Breast epithelium (tissue), 4 donors: Measurements from ENCODE around the gene GHRL. TPM values are rescaled to one million over a fixed set of nuclear protein-coding genes. Genes with fewer than 3 reads are reported as not detected.

ENCODE experiments used
- DNase-seq, 2 donors: peaks; one replicate each; pipeline ENCODE4 v3.0.0-alpha.2; 2019; ENCODE audit warnings: low spot score in 2 of 2
- H3K27ac ChIP-seq, 2 donors: fragments of 200-600 bp; sonication (generic) in 1 of 2; one replicate each; pipeline ENCODE4 v1.5.1; 2016 to 2019; ENCODE audit warnings: mild to moderate bottlenecking in 1 of 2
- H3K27me3 ChIP-seq, 2 donors: fragments of 200-600 bp; sonication (generic) in 1 of 2; one replicate each; pipeline versions ENCODE4 v1.5.1 to v1.6.0; 2017 to 2019; ENCODE audit warnings: control low read depth in 1 of 2, mild to moderate bottlenecking in 1 of 2
- H3K36me3 ChIP-seq: fragments of 200-600 bp; one replicate; pipeline ENCODE4 v1.5.1; 2019
- H3K4me1 ChIP-seq, 2 donors: fragments of 200-600 bp; sonication (generic); one replicate each; pipeline ENCODE4 v1.5.1; 2016 to 2019; ENCODE audit warnings: control low read depth in 1 of 2
- H3K4me3 ChIP-seq, 3 donors: fragments of 200-600 bp; sonication (generic); 1 replicate in 2 of 3; 2 replicates in 1 of 3; pipeline ENCODE4 v1.5.1; 2016 to 2019; ENCODE audit warnings: mild to moderate bottlenecking in 3 of 3, moderate library complexity in 2 of 3
- H3K9me3 ChIP-seq, 2 donors: fragments of 200-600 bp; sonication (generic) in 1 of 2; one replicate each; pipeline ENCODE4 v1.5.1; 2016 to 2019; ENCODE audit warnings: control low read depth in 1 of 2
- CTCF ChIP-seq, 3 donors: fragments of 450-650 bp; IDR thresholded peaks; one replicate each; pipeline ENCODE4 v1.5.1; 2016 to 2017; ENCODE audit warnings: antibody characterized with exemption in 3 of 3, mild to moderate bottlenecking in 3 of 3, moderate library complexity in 3 of 3
- POLR2A ChIP-seq: fragments of 450-650 bp; IDR thresholded peaks from one replicate; pipeline ENCODE4 v1.6.1; 2016; ENCODE audit warnings: antibody characterized with exemption, mild to moderate bottlenecking, moderate library complexity
- POLR2AphosphoS5 ChIP-seq, 3 donors: sonication (generic); formaldehyde crosslinking; IDR thresholded peaks; one replicate each; pipeline ENCODE4 v1.6.1; 2017; ENCODE audit warnings: antibody characterized with exemption in 3 of 3
- intact Hi-C: fragments of 100-400 bp; cut with DNase I; formaldehyde crosslinking; loops from one replicate; pipeline ENCODE4 v1.15.1; 2023; ENCODE audit warnings: low total_unique reads
- total RNA-seq, 3 donors: library from RNA; depleted of rRNA; stranded (reverse); fragments of >200 nt; gene quantifications; one replicate each; pipeline ENCODE4 v1.1.0, GENCODE V29; 2016

The GHRL gene
- total RNA-seq, 3 donors from 2014 or later, result 0.66 to 1.0 TPM; not detected in 1

DNA sequence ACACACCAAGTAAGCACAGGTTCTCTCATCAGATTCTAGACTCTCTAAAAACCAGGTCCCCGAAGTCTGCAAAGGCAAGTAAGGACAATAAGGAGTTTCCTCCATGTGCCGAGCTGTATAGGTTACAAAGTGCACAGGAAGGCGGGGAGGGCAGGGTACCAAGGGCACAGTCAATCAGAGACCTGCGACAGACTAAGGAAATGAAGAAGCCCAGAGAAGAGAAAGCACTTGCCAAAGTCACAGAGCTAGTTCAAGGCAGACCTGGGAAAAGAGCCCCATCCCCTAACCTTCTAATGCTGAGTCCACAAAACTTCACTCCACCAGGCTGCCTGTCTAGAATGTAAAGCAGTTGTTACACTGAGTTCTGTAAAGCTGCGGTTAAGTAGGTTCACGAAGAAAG is 26.5 kb upstream of the GHRL start:
- Histone ChIP-seq H3K4me3 (peak overlapping the region in 2 of 3 donors; percentile 44 to 85), H3K27ac (no peak overlapping the region), H3K9me3 (no peaks in the 10 kb centered on the region), H3K4me1 (peaks cover 0 to 5% of the 10 kb centered on the region in 2 donors), H3K36me3 (peaks cover 8% of the 10 kb centered on the region), H3K27me3 (no peaks in the 10 kb centered on the region)
- DNase-seq, result no peak
- no peak for TF ChIP-seq POLR2AphosphoS5 (IDR thresholded peaks at IDR 0.05)
- intact Hi-C loops, result no loop called here

GRCh38 chr3:10317961-10318350 is 25.2 kb upstream of the GHRL start:
- peaks cover 0 to 5% of the 10 kb centered on the region in 2 donors for H3K4me1 ChIP-seq
- no peak overlapping the region for H3K27ac ChIP-seq
- no peaks in the 10 kb centered on the region for H3K9me3 ChIP-seq
- intact Hi-C loops, result no loop called here
- no peak for DNase-seq
- H3K4me3 ChIP-seq, result no peak overlapping the region
- TF ChIP-seq CTCF (IDR thresholded peaks at IDR 0.05) (no peak), POLR2A (no peak), POLR2AphosphoS5 (IDR thresholded peaks at IDR 0.05) (no peak)
- H3K27me3 ChIP-seq, result no peaks in the 10 kb centered on the region
- peaks cover 18% of the 10 kb centered on the region for H3K36me3 ChIP-seq

DNA sequence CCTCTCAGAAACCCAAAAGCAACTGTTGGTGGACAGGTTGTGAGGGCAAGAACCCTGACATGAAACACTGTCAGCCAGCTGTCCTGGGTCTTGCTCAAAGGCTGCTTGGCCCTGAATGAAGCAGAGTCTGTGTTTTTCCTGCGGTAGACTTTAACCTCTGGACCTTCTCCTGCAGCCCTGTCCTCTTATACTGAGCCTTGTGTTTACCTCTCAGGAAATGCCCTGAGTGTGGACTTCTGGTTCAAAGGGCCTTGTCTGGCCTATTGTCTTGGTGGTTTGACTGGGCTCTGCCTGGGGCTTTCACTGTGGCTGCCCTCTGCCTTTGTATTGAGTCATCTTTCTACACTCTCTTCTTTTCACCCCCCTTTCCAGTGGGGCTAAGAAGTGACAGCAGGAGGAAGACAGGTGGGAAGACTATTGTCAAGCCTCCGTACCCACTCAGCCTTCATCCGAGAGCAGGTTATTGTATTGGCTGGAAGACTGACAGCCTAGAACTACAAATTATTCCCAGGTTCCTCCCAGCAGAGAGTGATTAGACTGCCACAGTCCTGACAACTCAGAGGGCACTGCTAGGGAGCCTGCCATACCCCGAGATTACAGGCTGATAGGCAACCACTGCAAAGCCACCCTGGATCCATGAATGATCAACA is 24.7 kb upstream of the GHRL start:
- H3K4me1 ChIP-seq, result peaks cover 0 to 5% of the 10 kb centered on the region in 2 donors
- TF ChIP-seq CTCF (IDR thresholded peaks at IDR 0.05) (no peak), POLR2A (no peak), POLR2AphosphoS5 (IDR thresholded peaks at IDR 0.05) (no peak)
- no peaks in the 10 kb centered on the region for H3K9me3 ChIP-seq
- no peak overlapping the region for H3K27ac ChIP-seq
- peaks cover 21% of the 10 kb centered on the region for H3K36me3 ChIP-seq
- H3K27me3 ChIP-seq, result no peaks in the 10 kb centered on the region
- no peak overlapping the region for H3K4me3 ChIP-seq
- intact Hi-C loops, result no loop called here
- no peak for DNase-seq

DNA sequence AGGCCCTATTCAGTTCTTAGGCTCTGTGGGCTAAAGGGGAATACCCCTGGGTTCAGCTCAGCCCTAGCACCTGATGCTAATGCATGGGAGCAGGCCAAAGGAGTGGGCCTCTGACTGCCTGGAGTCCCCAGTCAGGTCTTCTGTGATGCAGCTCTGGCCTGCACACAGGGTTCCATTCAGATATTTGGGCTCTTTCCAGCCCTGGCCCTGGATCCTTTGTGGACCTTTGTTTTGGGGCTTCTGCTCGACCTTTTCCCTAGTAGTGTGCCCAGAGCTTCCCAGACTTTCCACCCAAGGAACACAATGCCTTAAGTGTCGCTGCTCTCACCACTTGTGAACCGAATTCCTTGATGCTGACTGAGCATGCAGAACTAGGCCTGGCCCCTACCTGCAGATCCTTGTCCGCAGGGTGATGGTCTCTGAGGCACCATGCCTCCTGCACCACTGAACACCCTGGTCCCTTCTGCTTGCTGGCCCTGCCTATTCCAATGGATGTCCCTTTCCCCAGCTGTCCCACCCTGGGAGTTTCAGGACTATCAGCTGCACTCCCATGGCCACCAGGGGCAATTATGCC is 23.1 kb upstream of the GHRL start:
- Histone ChIP-seq H3K4me1 (peaks cover 0 to 5% of the 10 kb centered on the region in 2 donors), H3K27me3 (no peaks in the 10 kb centered on the region), H3K9me3 (no peaks in the 10 kb centered on the region), H3K27ac (no peak overlapping the region), H3K4me3 (no peak overlapping the region), H3K36me3 (peaks cover 25% of the 10 kb centered on the region)
- intact Hi-C loops, result no loop called here
- DNase-seq, result no peak
- TF ChIP-seq CTCF (IDR thresholded peaks at IDR 0.05) (no peak), POLR2A (no peak), POLR2AphosphoS5 (IDR thresholded peaks at IDR 0.05) (no peak)

GRCh38 chr3:10315101-10315500 is 22.4 kb upstream of the GHRL start:
- TF ChIP-seq CTCF (IDR thresholded peaks at IDR 0.05) (no peak), POLR2AphosphoS5 (IDR thresholded peaks at IDR 0.05) (no peak), POLR2A (no peak)
- Histone ChIP-seq H3K27me3 (no peaks in the 10 kb centered on the region), H3K9me3 (no peaks in the 10 kb centered on the region), H3K27ac (no peak overlapping the region), H3K36me3 (peaks cover 25% of the 10 kb centered on the region), H3K4me3 (no peak overlapping the region), H3K4me1 (peaks cover 0 to 4% of the 10 kb centered on the region in 2 donors)
- DNase-seq, result no peak
- intact Hi-C loops, result no loop called here
